AG04449 (cell line): Measurements from ENCODE around the gene PRL.

ENCODE experiments used
- CTCF ChIA-PET: fragments of 350-600 bp; formaldehyde crosslinking; extraction: SDS; loops from one replicate; lab custom pipeline; 2021; ENCODE audit warnings: antibody characterized with exemption; lab: Yijun Ruan, JAX
- POLR2A ChIA-PET: fragments of 400-600, 350-600 bp; formaldehyde crosslinking; extraction: SDS; loops from one replicate; lab custom pipeline; 2020; ENCODE audit warnings: antibody characterized with exemption, inconsistent platforms; lab: Yijun Ruan, JAX
- DNase-seq: peaks from one replicate; pipeline ENCODE4 v3.0.0-alpha.2; 2010; ENCODE audit warnings: low read depth, low spot score
- H3K4me3 ChIP-seq: 2 replicates; pipeline ENCODE4 v1.5.1; 2011; ENCODE audit warnings: low read depth, mild to moderate bottlenecking, control low read depth, low read length
- TF ChIP-seq, protein P1 (sequence below): IDR thresholded peaks from one replicate; pipeline ENCODE4 v1.5.1; 2011; ENCODE audit warnings: mild to moderate bottlenecking, moderate library complexity, low read length, control low read depth, inconsistent platforms; ENCODE audit not compliant: insufficient read depth; ENCODE audit errors: missing control alignments

The PRL gene

DNA sequence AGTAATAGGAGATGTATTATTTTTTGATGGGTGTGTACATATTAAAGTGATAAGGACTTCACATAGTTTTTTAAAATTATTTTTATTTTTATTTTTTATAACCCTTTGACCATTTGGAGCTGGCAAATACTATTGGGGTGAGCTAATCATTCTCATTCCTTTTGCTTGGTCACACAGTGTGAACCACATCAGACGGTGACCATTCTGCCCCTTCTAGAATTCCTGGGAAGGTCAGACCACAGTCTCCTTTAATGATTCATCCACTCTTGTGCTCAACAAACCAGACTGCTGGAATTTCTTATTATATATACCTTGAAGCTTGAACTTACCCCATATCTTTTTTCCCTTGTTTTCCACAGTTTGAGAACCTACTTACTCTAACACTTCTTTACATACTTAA is 23.9 kb upstream of the PRL start:
- CTCF ChIA-PET = interaction anchor here (1.1 to 1.5 kb wide), 3 partner anchors 28 to 614 kb away, joined by 3 read pairs; no protein-coding TSS in a partner anchor
- H3K4me3 ChIP-seq = no peak overlapping the region
- TF ChIP-seq, protein P1, sequence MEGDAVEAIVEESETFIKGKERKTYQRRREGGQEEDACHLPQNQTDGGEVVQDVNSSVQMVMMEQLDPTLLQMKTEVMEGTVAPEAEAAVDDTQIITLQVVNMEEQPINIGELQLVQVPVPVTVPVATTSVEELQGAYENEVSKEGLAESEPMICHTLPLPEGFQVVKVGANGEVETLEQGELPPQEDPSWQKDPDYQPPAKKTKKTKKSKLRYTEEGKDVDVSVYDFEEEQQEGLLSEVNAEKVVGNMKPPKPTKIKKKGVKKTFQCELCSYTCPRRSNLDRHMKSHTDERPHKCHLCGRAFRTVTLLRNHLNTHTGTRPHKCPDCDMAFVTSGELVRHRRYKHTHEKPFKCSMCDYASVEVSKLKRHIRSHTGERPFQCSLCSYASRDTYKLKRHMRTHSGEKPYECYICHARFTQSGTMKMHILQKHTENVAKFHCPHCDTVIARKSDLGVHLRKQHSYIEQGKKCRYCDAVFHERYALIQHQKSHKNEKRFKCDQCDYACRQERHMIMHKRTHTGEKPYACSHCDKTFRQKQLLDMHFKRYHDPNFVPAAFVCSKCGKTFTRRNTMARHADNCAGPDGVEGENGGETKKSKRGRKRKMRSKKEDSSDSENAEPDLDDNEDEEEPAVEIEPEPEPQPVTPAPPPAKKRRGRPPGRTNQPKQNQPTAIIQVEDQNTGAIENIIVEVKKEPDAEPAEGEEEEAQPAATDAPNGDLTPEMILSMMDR = no peak
- POLR2A ChIA-PET = no interaction called here
- peak; percentile 60 for DNase-seq

DNA sequence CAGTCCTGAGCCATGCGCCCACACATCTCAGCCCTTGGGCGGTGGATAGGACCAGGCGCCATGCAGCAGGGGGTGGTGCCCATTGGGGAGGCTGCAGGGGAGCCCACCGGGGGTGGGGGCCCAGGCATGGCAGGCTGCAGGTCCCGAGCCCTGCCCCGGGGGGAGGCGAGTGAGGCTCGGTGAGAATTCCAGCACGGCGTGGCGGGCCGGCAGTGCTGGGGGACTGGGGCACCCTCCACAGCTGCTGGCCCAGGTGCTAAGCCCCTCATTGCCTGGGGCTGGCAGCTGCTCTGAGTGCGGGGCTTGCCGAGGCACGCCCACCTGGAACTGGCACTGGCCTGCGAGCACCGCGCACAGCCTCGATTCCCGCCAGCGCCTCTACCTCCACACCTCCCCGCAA is 21.6 kb upstream of the PRL start:
- ChIA-PET POLR2A (no interaction called here), CTCF (no interaction called here)
- DNase-seq = no peak
- TF ChIP-seq, protein P1 = no peak
- H3K4me3 ChIP-seq = no peak overlapping the region

DNA sequence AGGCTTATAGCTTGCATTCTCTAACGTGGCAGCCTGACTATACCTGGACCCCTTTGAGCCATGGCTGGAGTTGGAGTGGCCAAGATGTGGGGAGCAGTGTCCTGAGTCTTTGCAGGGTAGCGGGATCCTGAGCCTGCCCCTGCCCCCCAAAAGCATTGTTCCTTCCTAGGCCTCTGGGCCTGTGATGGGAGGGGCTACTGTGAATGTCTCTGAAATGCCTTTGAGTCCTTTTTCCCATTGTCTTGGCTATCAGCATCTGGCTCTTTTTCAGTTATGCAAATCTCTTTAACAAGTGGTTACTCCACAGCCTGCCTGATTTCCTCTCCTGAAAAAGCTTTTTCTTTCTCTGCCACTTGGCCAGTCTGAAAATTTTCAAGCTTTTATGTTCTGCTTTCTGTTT is 17.0 kb upstream of the PRL start:
- TF ChIP-seq, protein P1 = no peak
- DNase-seq = no peak
- H3K4me3 ChIP-seq = no peak overlapping the region
- ChIA-PET POLR2A (no interaction called here), CTCF (no interaction called here)

DNA sequence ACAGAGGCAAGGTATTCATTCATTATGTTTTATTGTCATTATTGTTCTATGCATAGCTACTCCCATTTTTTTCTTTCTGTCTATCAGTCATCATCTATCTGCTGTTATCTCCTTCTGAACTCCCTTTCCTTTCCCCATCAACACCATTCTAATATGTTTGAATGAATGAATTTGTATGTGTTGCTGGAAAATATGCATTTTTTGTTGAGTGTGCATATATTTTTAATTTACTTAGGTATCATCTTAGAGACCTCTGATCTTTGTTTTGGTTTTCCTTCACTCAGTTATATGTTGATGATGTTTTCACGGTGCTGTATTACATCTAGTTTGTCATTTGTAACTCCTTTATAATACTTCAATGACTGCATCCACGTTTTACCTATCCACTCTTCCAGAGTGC is 12.1 kb upstream of the PRL start:
- CTCF ChIA-PET = no interaction called here
- POLR2A ChIA-PET = no interaction called here
- H3K4me3 ChIP-seq = no peak overlapping the region
- no peak for DNase-seq
- TF ChIP-seq, protein P1 = no peak

DNA sequence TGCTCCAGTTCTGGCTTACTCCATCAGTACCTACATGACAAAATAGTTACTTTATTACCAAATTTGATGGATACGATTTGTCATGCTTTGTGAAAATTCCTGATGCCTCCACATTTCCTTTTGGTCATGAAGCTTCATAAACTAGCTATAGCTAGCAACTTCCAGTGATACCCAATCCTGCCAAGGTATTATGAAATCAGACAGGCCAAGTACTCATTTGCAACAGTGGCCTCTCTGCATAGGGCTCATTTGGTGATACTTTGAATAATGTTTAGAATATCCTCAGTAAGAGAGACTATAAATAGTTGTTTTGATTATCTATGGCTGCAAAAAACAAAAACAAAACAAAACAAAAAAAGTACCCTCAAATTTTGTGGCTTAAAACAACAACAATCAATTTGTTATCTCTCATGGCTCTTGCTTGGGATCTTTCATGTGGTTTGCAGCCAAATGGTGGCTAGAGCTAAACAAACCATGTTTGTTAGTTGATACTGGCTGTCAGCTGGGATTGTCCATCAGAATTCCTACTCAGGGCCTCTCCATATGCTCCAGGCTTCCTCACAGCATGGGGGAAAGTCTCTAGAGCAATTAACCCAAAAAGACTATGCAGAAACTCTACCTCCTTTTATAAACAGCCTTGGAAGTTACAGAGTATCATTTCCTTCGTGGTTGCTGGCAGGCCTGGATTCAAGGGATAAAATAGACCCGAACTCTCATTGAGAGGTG is 10.1 kb upstream of the PRL start:
- H3K4me3 ChIP-seq = no peak overlapping the region
- DNase-seq = no peak
- ChIA-PET CTCF (no interaction called here), POLR2A (no interaction called here)
- TF ChIP-seq, protein P1 = no peak

DNA sequence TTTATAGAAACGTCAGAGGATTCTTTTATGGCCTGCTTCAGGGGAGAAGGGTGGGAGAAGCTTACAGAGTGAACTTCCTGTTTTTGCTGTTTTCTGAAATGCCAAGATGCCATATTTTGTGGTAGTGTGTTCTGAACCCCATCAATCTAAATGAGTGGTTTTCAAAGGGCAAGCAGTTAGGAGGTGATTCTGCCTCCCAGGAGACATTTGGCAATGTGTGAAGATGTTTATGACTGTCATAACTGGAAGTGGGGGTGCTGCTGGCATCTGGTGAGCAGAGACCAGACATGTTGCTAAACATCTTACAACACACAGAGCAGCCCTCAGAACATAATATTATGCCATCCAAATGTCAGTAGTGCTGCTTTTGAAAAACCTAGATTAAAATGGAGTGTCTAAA is 6.0 kb upstream of the PRL start:
- ChIA-PET POLR2A (no interaction called here), CTCF (no interaction called here)
- no peak for DNase-seq
- TF ChIP-seq, protein P1 = no peak
- no peak overlapping the region for H3K4me3 ChIP-seq
